Measurements from ENCODE around the gene ACSS1.

The ACSS1 gene

DNA sequence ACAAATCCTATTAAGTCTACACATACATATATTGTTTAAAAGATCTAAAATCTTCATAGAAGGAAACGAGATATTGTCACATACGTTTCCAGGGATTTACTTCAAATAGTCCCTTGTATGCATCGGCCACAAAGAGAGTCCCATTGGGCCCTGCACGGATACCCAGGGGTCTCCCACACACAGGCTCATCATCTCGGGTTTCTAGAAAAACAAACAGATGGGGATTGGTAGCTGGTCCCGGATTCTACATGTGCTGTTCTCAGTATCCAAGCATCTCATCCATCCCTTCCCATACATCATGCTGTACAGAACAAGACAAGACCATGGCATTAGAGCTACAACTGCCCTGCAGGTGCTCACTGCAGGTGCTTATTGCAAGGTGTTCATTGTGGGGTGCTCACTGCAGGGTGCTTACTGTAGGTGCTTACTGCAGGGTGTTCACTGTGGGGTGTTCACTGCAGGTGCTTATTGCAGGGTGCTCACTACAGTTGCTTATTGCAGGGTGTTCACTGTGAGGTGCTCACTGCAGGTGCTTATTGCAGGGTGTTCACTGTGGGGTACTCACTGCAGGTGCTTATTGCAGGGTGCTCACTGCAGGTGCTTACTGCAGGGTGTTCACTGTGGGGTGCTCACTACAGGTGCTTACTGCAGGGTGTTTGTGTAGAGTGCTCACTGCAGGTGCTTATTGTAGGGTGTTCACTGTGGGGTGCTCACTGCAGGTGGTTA, 86.4 kb downstream of the ACSS1 start:
- TF ChIP-seq CTCF (IDR thresholded peaks at IDR 0.05; ENCODE audit: extremely low read depth, missing control alignments): no peak
- DNase-seq (ENCODE audit: low spot score): no peak

DNA sequence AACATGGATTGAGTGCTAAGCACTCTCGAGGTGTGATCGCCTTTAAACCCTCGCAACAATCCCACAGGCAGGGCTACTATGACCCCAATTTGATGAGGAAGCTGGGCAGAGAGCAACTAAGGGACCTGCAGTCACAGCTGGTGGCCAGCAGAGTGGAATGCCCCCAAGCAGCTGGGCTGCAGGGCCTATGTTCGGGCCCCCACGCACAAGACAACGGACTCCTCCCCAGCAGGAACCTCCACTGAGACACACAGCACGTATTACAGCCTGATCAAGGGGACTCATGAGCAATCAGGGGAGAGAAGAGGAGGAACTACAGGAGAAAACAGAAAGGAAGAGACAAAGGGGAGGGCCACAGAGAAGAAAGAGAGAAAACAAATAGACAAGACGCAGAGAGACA, 87.2 kb downstream of the ACSS1 start:
- TF ChIP-seq CTCF (IDR thresholded peaks at IDR 0.05; ENCODE audit: extremely low read depth, missing control alignments): no peak
- no peak for DNase-seq (ENCODE audit: low spot score)

- DNase-seq (ENCODE audit: low spot score): no peak
- no peak for TF ChIP-seq CTCF (IDR thresholded peaks at IDR 0.05; ENCODE audit: extremely low read depth, missing control alignments)
These were observed 87.8 kb downstream of the ACSS1 start for GRCh38 chr20:24970030-24970553.

DNA sequence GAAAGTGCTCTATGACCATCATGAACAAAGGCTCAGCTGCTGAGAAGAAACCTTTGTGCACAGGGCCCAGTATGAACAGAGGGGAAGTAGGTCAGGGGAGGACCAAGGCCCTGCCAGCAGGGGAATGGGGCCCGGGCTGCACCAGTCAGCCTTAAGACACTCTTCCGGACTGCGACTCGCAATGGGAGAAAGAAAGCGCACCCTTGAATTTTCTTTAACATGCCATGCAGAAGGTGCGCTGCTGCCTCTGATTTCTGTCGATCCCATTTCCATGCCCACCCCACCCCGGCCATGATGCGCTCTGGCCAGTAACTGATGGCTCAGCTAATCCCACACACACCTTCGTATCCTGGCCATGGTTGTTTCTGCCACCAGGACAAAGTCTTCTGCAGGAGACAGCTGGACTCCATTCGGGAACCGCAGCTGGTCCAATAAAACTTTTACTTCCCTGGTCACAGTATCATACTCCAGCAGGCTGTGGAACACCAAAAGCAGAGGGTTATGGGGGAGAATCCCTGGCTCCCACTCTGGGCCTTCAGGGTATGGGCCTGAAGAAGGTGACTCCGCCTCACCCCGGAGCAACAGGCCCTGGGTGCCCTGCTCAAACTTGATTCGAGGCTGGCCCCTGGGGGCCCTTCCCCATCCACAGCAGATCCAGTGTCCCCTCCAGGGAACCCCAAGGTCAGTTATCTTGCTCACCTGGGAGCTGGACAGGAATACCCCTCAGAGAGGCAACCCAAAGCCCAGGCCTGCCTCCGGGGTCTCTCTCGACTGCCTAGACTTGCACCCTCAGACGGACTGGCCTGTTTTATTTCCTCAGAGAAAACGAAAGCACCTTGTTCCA, 88.5 kb downstream of the ACSS1 start:
- no peak for TF ChIP-seq CTCF (IDR thresholded peaks at IDR 0.05; ENCODE audit: extremely low read depth, missing control alignments)
- no peak for DNase-seq (ENCODE audit: low spot score)

DNA sequence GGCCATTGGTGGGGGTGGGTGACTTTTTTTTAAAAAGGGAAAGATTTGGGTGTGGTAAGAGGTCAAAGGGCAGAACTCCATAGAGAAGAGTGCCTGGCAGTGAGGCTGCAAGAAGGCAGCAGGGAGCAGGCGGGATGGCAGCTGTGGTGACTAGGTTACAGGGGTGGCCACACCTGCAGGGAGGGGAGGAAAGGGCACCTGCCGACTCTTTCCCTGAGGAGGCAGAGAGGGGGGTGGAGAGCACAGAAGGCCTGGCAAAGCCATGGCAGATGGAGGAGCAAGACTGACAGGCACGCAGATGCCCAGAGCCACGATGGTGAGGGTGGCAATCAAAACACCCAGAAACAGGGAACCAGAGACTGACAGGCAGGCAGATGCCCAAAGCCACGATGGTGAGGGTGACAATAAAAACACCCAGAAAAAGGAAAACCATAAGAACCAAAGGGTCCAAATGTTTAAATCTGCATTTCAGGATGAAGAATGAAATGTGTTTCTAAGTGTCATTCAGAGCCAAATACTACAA, 89.6 kb downstream of the ACSS1 start:
- TF ChIP-seq CTCF (IDR thresholded peaks at IDR 0.05; ENCODE audit: extremely low read depth, missing control alignments): no peak
- no peak for DNase-seq (ENCODE audit: low spot score)

DNA sequence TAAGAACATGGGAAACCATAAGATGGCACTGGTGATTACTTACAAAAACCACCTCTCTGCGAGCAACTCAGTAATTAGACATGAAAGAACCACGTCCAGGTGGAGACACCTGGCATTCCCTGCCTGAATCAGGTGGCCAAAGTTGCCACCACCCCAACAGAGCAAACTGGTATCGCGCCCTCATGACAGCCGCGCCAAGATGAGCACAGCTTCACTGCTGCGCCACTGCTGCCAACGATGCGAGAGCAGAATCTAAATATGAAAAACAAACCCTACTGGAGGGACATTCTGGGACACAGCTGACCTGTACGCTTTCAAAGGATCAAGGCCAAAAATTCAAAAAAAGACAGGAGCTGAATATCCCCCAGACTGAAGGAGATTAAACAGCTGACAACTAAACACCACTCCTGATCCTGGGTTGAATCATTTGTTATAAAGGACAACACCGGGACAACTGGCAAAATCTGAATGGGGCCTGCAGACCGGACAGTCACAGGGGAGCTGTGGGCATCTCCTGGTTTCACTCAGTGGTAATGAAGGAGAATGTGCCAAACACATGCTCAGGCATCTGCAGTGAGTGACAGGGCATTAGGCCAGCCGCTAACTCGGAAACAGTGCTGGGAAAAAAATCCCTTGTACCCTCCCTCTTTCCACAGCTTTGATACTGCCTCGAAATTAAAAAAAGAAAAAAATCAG, 91.5 kb downstream of the ACSS1 start:
- DNase-seq (ENCODE audit: low spot score): no peak
- TF ChIP-seq CTCF (IDR thresholded peaks at IDR 0.05; ENCODE audit: extremely low read depth, missing control alignments): no peak

Data from GM20000 (cell line).